ENCODE results near the gene NT5C1B.
"Not testable (repeated sequence)": the region's sequence is repeated elsewhere in the genome, so short reads cannot be mapped to it uniquely, and the experiment has no call there.

NT5C1B gene

DNA sequence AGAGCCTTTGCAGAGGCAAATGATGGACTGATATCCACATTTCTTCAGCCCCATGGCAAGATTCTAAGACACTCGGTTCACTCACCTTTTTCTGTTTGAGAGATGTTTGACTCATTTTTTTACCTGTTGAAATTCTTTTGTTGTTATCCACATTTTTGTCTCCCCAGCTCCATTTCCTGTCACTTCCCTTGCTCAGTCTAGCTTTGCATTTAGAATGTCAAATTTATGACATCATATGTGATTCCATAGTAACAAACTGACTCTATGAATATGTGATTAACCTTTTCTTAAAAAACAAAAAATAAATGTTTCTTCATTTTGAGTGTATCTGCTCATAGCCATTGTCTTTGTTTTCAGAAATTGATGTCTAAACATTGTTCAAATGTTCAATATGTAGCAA lies at the start of gene NT5C1B:
TSS of gene NT5C1B (minus strand) at position 216 of the 400 bp plus-strand sequence. CDS start at position 115, 101 bp downstream.
- DNase-seq (ENCODE audit: low spot score): no peak

DNA sequence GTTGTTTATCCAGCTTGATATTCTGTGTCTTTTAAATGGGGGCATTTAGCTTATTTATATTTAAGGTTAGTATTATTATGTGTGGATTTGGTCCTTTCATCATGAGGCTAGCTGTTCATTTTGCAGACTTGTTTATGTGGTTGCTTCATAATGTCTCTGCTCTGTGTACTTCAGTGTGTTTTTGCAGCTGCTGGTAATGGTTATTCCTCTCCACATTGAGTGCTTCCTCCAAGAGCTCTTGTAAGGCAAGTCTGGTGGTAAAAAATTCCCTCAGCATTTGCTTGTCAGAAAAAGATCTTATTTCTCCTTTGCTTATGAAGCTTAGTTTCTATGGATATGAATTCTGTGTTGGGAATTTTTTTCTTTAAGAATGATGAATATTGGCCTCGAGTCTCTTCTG lies 47.8 kb upstream of the NT5C1B start:
- no peak for DNase-seq (ENCODE audit: low spot score)

DNA sequence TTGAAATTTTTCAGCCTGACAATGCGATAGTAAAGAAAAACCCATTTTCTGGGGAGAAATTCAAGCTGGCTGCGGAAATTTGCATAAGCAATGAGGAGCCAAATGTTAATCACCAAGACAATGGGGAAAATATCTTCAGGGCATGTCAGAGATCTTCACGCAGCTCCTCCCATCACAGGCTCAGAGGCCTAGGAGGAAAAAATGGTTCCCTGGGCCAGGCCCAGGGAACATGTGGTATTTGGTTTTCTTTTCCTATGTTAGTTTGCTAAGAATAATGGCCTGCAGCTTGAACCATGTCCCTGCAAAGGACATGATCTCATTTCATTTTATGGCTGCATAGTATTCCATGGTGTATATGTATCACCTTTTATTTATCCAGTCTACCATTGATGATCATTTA lies 43.3 kb upstream of the NT5C1B start:
- DNase-seq (ENCODE audit: low spot score): not testable (repeated sequence)

DNA sequence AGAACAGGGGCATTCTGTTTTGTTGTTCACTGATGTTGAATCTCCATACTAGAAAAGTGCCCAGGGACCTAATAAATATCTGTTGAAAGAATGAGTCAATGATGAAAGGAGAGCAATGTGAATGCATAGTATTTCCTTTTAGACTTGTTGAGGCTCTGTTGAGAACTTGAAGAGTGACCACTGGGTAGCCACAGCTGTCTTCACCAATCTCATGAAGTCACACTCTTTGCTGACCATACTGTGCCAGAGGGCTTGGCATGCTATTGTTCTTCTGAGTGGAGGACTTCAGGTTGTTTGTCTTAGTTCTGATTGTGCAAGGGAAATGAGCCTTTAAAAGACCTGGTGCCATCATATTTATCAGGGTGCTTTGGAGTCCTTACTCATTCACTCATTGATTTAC lies 41.6 kb upstream of the NT5C1B start:
- DNase-seq (ENCODE audit: low spot score): no peak

DNA sequence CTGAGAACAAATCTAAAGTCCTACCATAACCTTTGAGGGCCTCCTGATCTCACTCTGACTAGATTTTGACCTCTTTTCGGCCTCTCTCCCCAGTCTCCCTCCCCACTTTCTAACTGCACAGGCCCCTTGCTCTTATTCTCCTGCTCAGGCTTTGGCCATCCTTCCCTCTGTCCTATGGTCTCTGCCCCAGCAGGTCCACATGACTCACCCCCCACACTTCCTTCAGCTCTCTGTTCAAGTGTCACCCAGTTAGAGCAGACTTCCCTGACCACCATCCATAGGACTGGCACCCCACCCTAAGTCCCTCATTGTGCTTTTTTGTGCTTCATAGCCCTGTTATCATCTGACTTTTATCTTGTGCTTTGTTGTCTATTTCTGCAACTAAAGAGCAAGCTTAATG lies 41.2 kb upstream of the NT5C1B start:
- no peak for DNase-seq (ENCODE audit: low spot score)

DNA sequence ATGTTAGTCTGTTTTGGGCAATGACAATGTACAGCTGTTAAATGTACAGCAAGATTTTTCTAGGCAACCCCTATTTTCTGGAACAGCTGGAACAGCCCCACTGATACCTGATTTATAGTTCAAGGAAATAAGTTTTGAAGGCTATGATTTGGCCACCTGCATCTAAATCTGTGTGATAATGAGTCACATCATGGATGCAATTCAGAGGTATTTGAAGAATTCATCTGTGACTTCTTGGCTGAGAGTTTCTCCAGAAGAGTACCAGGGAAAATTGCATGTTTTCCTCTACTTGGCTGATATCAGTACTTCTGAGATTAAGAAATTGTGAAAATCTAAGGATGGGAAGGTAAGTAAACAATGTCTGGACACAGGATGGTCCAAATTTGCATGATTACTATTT lies 40.7 kb upstream of the NT5C1B start:
- DNase-seq (ENCODE audit: low spot score): no peak

DNA sequence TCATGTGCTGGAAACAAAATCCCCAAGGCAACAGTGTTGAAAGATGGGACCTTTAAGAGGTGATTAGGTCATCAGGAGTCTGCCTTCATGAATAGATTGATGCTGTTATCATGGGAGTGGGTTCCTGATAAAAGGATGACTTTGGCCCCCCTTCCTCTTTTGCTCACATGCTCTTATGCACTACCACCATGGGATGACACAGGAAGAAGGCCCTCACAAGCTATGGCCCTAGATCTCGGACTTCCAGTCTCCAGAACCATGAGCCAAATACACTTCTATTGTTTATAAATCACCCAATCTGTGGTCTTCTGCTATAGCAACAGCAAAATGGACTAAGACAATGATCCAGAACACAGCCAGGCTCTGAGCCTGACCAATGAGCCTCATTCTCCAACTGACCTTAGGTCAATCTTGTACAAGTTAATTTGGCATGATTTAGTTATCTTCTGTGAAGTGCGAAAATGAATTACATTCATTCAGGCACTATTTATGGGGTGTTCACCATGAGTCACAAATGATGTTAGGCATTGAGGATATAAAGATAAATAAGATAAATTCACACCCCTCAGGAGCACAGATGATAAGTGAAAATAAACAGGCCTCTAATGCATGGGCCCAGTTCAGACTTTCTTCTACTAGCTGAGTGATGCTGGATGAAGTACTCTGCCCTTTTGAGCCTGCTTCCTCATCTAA lies 37.7 kb upstream of the NT5C1B start:
- DNase-seq (ENCODE audit: low spot score): no peak

DNA sequence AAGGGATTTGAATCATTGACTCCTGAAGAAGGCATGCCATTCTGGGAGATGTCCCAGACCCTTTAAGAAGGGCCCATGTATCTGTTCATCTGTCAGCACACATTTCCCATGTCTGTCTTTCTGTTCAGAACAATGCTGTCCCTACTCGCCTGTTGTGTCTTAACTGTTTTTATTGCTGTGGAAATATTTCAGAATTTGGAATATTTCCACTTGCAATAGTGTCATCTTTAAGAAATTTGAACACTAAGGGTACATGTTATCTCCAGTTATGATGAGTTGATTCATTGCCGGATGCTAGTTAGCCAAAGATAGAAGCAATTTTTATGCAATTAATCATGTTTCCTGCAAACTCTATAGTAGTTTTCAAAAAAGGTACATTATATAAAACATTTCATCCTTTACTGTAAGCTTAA lies 36.9 kb upstream of the NT5C1B start:
- DNase-seq (ENCODE audit: low spot score): no peak

DNA sequence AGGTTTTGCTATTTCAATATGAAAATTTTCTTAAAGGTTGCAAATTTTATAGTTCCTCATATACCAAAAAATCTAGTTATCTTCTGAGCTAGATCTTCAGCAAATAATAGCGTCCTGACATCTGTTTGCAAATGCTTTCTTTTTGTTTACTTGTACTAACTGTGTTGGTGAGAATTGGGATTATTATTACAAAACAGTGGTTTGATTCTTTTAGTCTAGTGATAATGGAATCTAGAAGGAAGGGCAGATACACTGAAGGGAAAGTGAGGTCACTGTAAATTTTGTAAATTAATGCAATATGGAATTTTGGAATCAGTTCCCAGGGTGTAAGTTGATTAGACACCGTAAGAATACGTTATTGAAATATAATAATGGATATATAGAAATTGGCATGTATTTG lies 36.2 kb upstream of the NT5C1B start:
- no peak for DNase-seq (ENCODE audit: low spot score)

DNA sequence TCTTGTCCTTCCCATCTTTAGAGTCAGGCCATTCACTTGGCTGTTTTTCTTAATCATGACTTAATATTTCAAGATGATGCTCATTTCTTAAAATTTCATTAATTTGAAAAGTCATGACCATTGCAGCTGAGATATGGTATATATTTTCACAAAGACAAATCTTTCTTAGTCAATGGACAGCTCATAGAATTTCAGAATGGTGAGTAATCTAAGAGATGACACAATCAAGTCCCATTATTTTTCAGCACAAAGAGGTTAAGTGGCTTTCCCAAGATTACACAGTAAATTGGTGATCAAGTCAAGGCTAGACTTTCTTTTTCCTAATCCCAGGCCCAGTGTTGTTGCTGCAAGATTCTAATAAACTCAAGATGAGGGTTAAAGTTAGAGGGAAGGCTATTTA lies 34.4 kb upstream of the NT5C1B start:
- DNase-seq (ENCODE audit: low spot score): no peak

DNA sequence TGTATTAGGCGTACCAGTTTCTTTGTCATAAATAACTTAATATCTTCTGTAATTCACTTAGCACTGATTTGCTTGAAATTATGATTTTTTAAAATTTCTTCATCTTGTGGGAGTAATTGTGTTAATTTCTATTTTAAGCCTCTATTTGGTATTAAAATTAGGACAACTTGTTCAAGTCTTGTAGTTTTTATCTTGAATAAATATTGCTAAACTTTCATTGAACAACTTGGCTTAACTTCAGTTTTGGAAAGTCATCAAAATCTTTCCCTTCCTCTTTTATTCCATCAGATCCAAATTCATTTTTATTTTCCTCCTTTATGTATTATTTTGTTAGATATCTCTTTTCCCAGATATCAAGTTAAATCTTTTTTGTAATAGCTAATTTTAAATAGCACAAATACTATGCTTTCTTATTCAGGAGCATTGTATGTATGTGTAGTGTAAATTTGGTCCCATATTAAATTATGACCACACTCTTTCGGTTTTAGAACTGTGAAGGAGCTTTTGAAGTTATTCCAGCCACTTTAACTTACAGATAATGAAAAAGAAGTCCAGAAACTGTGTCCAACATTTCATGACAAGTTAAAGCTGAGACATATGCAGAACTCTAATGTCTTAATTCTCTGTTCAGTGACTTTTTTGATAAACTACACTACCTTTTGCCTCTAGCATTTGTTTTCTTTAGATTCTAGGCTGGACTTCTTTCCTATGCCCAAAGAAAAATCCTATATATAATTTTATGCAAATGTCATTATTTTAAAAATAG lies 31.7 kb upstream of the NT5C1B start:
- DNase-seq (ENCODE audit: low spot score): no peak

DNA sequence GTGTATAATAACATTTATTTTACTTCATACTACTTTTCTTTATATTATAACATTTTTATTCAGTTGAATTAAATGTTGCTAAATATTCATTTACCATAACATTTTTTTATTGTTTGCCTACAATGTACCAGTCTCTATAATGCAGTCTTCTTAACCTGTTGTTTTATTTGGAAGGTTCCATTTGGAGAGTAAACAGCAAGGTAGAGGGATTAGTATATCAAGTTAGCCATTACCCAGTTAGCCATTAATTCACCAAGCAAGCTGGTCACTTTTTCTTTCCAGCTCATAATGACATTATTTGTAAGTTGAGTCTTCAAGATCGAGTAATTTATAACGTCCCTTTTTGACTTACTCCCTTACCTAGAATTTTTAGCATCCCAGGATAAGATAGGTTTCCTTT lies 29.7 kb upstream of the NT5C1B start:
- no peak for DNase-seq (ENCODE audit: low spot score)

DNA sequence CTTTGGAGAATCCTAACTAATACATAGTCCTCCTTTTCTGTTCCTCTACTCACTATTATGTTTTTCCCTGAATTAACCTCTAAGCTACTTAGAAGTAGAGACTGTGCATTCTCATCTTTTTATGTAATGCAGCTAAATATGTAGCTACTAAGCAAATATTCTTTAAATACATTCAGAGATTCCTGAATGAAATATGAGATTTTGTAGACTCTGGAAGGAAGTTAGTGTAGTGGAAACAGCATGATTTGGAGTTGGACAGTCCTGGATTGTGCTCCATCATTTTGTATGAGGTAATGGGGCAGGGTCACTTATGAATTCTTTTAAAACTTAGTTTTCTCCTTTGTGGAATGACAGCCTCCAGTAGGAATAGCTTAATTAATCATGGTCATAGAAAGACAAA lies 24.7 kb upstream of the NT5C1B start:
- no peak for DNase-seq (ENCODE audit: low spot score)

DNA sequence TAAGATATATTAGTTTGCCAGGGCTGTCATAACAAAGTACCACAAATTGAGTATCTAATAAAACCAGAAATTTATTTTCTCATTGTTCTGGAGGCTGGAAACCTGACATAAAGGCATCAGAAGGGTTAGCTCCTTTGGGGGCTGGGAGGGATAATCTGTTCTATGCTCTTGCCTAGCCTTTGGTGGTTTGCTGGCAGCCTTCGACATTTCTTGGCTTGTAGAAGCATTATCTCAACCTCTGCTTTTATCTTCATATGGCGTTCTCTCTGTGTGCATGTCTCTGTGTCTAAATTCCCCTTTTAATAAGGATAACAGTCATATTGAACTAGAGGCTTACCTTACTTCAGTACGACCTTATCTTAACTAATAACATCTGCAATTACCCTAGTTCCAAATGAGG lies 22.8 kb upstream of the NT5C1B start:
- DNase-seq (ENCODE audit: low spot score): no peak

DNA sequence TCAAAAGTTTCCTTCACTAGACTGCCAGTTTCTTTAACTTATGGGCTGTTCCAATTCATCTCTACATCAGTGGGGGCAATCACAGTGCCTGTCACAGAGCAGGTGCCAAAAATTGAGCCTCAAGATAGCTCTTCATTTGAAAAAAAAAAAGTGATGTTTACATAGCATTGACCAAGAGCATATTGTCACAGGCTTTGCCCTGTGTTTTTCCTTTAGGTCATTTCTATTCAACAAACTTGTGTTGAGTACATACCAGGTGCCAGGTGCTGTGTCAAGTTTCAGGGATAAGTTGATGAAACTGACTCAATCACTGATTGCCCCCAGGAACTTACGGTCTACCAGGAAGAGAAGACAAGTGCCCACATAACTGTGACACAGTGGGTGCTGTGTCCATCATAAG lies 22.2 kb upstream of the NT5C1B start:
- DNase-seq (ENCODE audit: low spot score): no peak

DNA sequence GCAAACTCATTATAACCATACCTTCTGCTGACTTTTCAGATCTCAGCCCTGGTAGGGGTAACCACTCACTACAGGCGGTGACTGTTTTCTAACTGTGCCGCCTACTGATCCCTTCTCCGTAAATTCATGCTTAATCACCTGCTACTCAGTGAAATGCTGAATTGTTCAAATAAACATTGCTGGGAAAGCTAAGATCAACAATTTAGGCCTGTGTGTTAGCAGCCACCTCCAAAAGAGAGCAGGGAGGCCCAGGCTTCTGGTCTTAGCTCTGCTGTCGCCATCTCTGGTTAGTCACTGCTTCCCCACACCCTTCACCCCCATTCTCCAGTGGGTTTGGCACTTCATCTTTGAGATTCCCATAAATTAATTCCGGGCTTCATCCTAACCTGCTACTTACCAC lies 21.8 kb upstream of the NT5C1B start:
- no peak for DNase-seq (ENCODE audit: low spot score)

DNA sequence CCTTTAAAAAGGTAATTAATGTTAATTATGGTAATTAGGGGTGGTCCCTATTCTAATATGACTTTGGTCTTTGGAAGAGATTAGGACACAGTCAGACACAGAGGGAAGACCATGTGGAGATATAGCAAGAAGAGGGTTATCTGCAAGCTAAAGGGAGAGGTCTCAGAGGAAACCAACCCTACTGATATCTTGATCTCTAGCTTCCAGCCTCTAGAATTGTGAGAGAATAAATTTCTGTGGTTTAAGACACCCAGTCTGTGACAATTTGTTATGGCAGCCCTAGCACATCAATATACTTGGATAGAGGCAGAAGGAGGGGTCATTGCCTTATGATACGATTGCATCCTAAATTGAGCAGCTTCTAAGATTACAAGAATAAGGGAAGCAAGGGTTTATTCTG lies 21.3 kb upstream of the NT5C1B start:
- DNase-seq (ENCODE audit: low spot score): no peak

DNA sequence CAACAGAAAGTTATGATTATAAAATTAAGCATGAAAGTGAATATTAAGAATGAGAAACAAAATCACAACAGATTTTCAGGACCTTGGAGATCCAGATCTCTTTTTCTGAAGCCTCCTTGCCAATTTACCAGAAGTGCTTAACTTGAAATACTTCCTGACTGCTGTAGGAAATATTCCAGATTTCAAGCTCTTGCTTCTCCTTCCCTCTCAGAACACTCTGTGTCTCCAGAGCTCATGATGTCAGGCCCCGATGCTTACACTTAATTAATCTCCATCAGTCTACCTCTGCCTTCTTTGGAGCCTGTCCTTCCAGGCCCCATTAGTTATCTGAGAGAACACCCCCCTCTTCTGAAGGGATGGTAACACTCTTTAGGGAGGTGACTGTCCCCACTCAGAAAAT lies 20.7 kb upstream of the NT5C1B start:
- no peak for DNase-seq (ENCODE audit: low spot score)

DNA sequence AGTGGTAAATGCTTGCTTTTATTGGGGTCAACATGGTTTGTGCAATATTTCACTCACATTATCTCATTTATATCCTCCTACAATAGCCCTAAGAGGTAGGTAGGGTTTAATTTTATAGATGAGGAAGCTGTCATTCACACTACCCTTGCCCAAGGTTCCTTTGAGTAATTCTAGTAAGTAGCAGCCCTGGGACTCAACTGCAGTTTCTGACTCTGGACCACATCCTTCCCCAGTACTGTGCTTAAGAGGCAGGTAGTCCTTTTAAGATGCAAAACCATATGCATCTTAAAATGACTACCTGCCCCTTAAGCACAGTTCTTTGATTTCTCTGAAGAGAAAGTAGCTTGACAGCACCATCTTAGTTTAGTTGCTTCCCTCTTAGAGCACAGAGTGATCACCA lies 15.7 kb upstream of the NT5C1B start:
- DNase-seq (ENCODE audit: low spot score): no peak

DNA sequence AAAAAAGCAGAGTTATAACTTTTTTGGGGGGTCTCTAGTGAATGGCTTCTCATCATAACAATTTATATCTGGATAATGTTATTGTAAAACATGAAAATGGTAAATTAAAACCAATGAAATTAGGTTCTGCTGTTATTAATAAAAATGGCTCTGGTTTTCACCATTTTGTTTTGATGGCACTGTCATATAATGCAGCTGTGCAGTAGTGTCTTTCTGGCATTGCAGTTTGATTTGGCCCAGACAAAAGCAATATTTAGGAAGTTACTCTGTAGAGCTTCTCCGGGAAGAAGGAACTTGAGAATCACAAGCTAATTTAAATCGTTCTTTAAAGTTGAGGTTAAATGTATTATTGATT lies 15.1 kb upstream of the NT5C1B start:
- DNase-seq (ENCODE audit: low spot score): no peak

DNA sequence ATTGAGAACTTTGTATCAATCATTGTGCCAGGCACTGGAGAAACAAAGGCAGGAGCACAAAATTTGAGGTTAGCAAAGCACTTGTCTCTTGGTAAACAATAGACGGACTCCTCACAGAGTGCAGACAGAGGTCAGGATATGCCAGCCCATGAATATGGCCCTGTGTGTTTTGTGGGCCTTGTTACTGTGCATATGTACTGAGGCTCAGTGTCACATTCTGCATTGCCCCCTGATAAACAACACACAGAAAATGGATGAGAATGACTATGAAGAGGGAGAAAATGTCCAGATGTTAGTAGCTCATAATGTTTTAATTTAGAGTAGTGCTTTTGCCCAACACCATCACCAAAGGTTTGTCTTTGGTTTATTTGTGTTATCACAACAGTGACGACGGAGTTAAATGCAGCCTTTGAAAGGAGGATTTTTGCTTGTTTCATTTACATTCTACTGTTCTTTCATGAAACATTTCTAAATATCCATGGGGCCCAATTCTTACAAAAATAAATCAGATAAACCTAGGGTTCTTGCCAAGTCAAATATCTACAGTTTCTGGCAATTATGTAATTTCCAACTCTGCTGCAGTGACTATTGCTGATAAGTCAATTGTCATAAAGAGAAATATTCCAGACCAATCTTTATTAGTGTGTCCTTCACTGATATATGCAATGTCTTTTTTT lies 14.6 kb upstream of the NT5C1B start:
- no peak for DNase-seq (ENCODE audit: low spot score)

DNA sequence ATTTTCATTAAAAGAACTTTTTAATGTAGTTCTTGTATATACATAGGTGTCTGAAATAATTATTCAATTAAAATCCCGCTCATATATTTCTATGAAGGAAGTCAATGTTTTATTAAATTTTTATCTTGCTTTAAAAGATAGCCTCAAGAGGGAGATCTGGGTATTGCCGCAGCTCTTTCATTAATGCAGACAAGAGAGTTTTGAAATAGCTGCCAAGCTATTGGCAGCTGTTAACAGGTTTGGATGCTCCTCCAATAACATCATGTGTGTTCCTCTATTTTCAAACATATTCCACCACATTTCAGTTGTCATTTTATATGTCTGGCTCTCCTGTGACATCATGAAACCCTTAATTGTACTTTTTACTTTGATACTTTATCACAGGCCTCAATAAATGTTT lies 12.9 kb upstream of the NT5C1B start:
- no peak for DNase-seq (ENCODE audit: low spot score)

DNA sequence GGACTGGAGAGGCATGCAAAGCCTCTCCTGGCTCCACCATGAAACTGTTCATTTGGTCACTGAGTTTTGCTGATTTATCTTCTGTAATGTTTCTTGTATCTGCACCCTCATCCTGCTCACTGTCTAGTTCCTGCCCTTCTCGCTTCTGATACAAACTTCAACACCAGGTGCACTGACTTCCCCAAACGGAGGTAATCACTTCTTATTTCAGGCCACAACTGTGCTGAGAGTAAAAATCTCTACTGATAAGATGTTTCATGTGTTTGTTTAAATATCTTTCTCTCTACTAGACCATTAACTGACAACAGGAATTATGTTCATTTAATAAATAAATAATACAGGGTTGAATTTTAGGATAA lies 10.9 kb upstream of the NT5C1B start:
- DNase-seq (ENCODE audit: low spot score): no peak
